22Rv1 (cell line): ENCODE measurements around the gene MNAT1.

Experiments
- CTCF ChIP-seq: fragments of 450-650 bp; IDR thresholded peaks from 2 replicates; pipeline ENCODE4 v1.5.1; 2017; ENCODE audit warnings: mild to moderate bottlenecking
- ZFX ChIP-seq: fragments of 450-650 bp; IDR thresholded peaks from 2 replicates; pipeline ENCODE4 v1.6.1; 2017; ENCODE audit warnings: antibody characterized with exemption, borderline replicate concordance

DNA sequence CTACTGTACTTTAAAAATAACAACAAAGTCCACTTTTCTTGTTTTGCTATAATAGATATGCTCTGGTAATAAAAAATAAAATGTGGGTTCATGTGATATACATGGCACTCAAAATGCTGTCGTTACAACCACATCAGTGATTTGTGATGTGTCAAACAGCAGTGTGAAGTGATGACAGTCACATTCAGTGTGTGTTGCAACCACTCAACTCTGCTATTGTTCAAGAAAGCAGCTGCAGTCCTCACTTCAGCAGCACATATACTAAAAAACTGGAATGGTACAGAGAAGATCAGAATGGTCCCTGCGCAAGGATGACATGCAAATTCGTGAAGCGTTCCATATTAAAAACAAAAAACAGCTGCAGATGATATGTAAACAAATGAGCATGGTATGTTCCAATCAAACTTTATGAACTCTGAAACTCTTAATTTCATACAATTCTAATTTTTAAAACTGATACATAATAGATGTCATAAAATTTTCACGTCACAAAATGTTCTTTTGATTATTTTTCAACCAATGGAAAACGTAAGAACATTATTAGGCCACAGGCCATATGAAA, 239.6 kb downstream of the MNAT1 start:
- TF ChIP-seq CTCF (no peak), ZFX (no peak)
